H1 (cell line): ENCODE measurements around the gene HNRNPA3. TPM values are rescaled to one million over a fixed set of nuclear protein-coding genes. Genes with fewer than 3 reads are reported as not detected.

Experiments
- CTCF ChIA-PET: fragments of 300-600 bp; sonication (Branson Sonifier 250); formaldehyde crosslinking; loops from one replicate; lab custom pipeline; 2021; ENCODE audit not compliant: partially characterized antibody; lab: Charles Lee
- POLR2A ChIA-PET: fragments of 300-600 bp; sonication (Branson Sonifier 250); formaldehyde crosslinking; loops from one replicate; lab custom pipeline; 2021; ENCODE audit warnings: inconsistent platforms; ENCODE audit not compliant: partially characterized antibody; lab: Charles Lee
- DNase-seq, 2 experiments: peaks; one replicate each; pipeline versions ENCODE4 v3.0.0 to v3.0.0-alpha.2; 2010 to 2022; ENCODE audit warnings: low spot score in 2 of 2, low read depth in 1 of 2, mixed read lengths in 1 of 2
- FAIRE-seq: peaks from 2 replicates; lab custom pipeline; 2011; peaks lifted over from hg19 to GRCh38; lab: Jason Lieb, UNC
- H2AFZ ChIP-seq: 2 replicates; pipeline ENCODE4 v1.8.1; 2012; ENCODE audit warnings: low read length, inconsistent platforms
- H2AK5ac ChIP-seq: 2 replicates; pipeline ENCODE4 v1.6.1; 2013; ENCODE audit warnings: low read depth, low read length
- H2BK120ac ChIP-seq: replicated peaks from 2 replicates; pipeline ENCODE3; 2013; ENCODE audit warnings: low read depth, low read length, inconsistent platforms
- H2BK12ac ChIP-seq: 2 replicates; pipeline ENCODE4 v1.6.1; 2013; ENCODE audit warnings: low read depth, low read length
- H2BK15ac ChIP-seq: 2 replicates; pipeline ENCODE4 v1.6.1; 2013; ENCODE audit warnings: low read length
- H2BK20ac ChIP-seq: 2 replicates; pipeline ENCODE4 v1.6.1; 2013; ENCODE audit warnings: low read length
- H2BK5ac ChIP-seq: 2 replicates; pipeline ENCODE4 v1.6.1; 2013; ENCODE audit warnings: low read depth, low read length
- H3K14ac ChIP-seq: 2 replicates; pipeline ENCODE4 v1.6.1; 2013; ENCODE audit warnings: inconsistent platforms; ENCODE audit not compliant: insufficient read length
- H3K18ac ChIP-seq: 2 replicates; pipeline ENCODE4 v1.6.1; 2013; ENCODE audit warnings: low read length; ENCODE audit errors: extremely low read depth
- H3K23ac ChIP-seq: 2 replicates; pipeline ENCODE4 v1.6.1; 2013; ENCODE audit warnings: inconsistent platforms; ENCODE audit not compliant: insufficient read length
- H3K23me2 ChIP-seq: 2 replicates; pipeline ENCODE4 v1.6.1; 2013; ENCODE audit warnings: low read depth, low read length
- H3K27ac ChIP-seq: 2 replicates; pipeline ENCODE4 v1.6.1; 2011; ENCODE audit warnings: low read depth, low read length, inconsistent platforms
- H3K27me3 ChIP-seq, 4 experiments: replicated peaks in 1 of 4; 1 replicate in 1 of 4; 2 replicates in 3 of 4; pipeline versions ENCODE4 v1.6.1 to v1.8.1; 2011 to 2013; ENCODE audit warnings: low read length in 3 of 4, mild to moderate bottlenecking in 3 of 4, inconsistent platforms in 2 of 4, mixed read lengths in 2 of 4, moderate library complexity in 1 of 4; ENCODE audit not compliant: control insufficient read depth in 3 of 4, insufficient read depth in 3 of 4; ENCODE audit errors: extremely low read depth in 1 of 4
- H3K36me3 ChIP-seq, 4 experiments: 2 replicates each; pipeline versions ENCODE4 v1.6.1 to v1.8.1; 2011 to 2013; ENCODE audit warnings: mild to moderate bottlenecking in 4 of 4, low read length in 3 of 4, moderate library complexity in 2 of 4, control low read depth in 1 of 4, inconsistent platforms in 1 of 4; ENCODE audit not compliant: insufficient read depth in 4 of 4, control insufficient read depth in 2 of 4
- H3K4ac ChIP-seq: replicated peaks from 2 replicates; pipeline ENCODE3; 2013; ENCODE audit warnings: low read length, low read depth, mixed read lengths, inconsistent platforms; ENCODE audit not compliant: insufficient read length
- H3K4me1 ChIP-seq, 4 experiments: replicated peaks in 1 of 4; 1 replicate in 1 of 4; 2 replicates in 3 of 4; pipeline versions ENCODE4 v1.6.1 to v1.8.1; 2011 to 2013; ENCODE audit warnings: low read length in 3 of 4, inconsistent platforms in 2 of 4, mixed read lengths in 1 of 4; ENCODE audit not compliant: insufficient read depth in 4 of 4, control insufficient read depth in 3 of 4
- H3K4me2 ChIP-seq, 2 experiments: 2 replicates each; pipeline versions ENCODE4 v1.6.1 to v1.8.1; 2011 to 2013; ENCODE audit warnings: low read depth in 2 of 2, low read length in 2 of 2, control low read depth in 1 of 2, inconsistent platforms in 1 of 2, mild to moderate bottlenecking in 1 of 2; ENCODE audit not compliant: insufficient read depth in 1 of 2
- H3K4me3 ChIP-seq, 4 experiments: fragments of 200-600, 300-600 bp in 1 of 4; sonication (generic), shearing (Covaris generic), sonication (Bioruptor Twin) in 1 of 4; 2 replicates each; pipeline versions ENCODE4 v1.5.1 to v1.8.1; 2011 to 2016; ENCODE audit warnings: low read length in 4 of 4, low read depth in 3 of 4, control low read depth in 2 of 4, inconsistent platforms in 2 of 4, mild to moderate bottlenecking in 2 of 4, mixed read lengths in 1 of 4, moderate library complexity in 1 of 4; ENCODE audit not compliant: insufficient read depth in 2 of 4; ENCODE audit errors: extremely low read depth in 1 of 4
- H3K56ac ChIP-seq: replicated peaks from 2 replicates; pipeline ENCODE3; 2013; ENCODE audit warnings: low read depth, mild to moderate bottlenecking, mixed read lengths, low read length, inconsistent platforms; ENCODE audit not compliant: insufficient read length
- H3K79me1 ChIP-seq: 2 replicates; pipeline ENCODE4 v1.6.1; 2013; ENCODE audit warnings: low read depth, low read length, control low read depth
- H3K79me2 ChIP-seq, 2 experiments: 2 replicates each; pipeline versions ENCODE4 v1.6.1 to v1.8.1; 2012 to 2013; ENCODE audit warnings: low read length in 2 of 2, mild to moderate bottlenecking in 2 of 2, inconsistent platforms in 1 of 2; ENCODE audit not compliant: insufficient read depth in 2 of 2, control insufficient read depth in 1 of 2
- H3K9ac ChIP-seq, 4 experiments: replicated peaks in 1 of 4; 1 replicate in 1 of 4; 2 replicates in 3 of 4; pipeline versions ENCODE4 v1.6.1 to v1.8.1; 2011 to 2013; ENCODE audit warnings: low read depth in 3 of 4, low read length in 3 of 4, control low read depth in 2 of 4, mild to moderate bottlenecking in 2 of 4, moderate library complexity in 2 of 4, inconsistent platforms in 1 of 4; ENCODE audit errors: extremely low read depth in 1 of 4
- H3K9me3 ChIP-seq, 2 experiments: 2 replicates each; pipeline versions ENCODE4 v1.6.1 to v1.8.1; 2012 to 2013; ENCODE audit warnings: mild to moderate bottlenecking in 2 of 2, moderate library complexity in 2 of 2, control low read depth in 1 of 2, inconsistent platforms in 1 of 2, low read depth in 1 of 2, low read length in 1 of 2, mixed read lengths in 1 of 2; ENCODE audit not compliant: insufficient read depth in 2 of 2
- H4K20me1 ChIP-seq, 2 experiments: replicated peaks in 1 of 2; 2 replicates each; pipeline versions ENCODE3 to v1.8.1; 2011 to 2013; ENCODE audit warnings: inconsistent platforms in 2 of 2, low read length in 2 of 2, mild to moderate bottlenecking in 1 of 2; ENCODE audit not compliant: insufficient read depth in 2 of 2, control insufficient read depth in 1 of 2
- H4K5ac ChIP-seq: 2 replicates; pipeline ENCODE4 v1.6.1; 2013; ENCODE audit warnings: low read length, low read depth, mixed read lengths, inconsistent platforms; ENCODE audit not compliant: insufficient read length
- H4K8ac ChIP-seq: 2 replicates; pipeline ENCODE4 v1.8.0; 2013; ENCODE audit warnings: mild to moderate bottlenecking, moderate library complexity, low read length, inconsistent platforms; ENCODE audit not compliant: insufficient read depth; ENCODE audit errors: extremely low read depth
- H4K91ac ChIP-seq: replicated peaks from 2 replicates; pipeline ENCODE3; 2013; ENCODE audit warnings: low read length, mixed read lengths, inconsistent platforms; ENCODE audit not compliant: insufficient read length
- ASH2L ChIP-seq: fragments of 200-600, 300-600 bp; sonication (generic); IDR thresholded peaks from one replicate; pipeline ENCODE4 v1.7.1; 2017; ENCODE audit warnings: low read length
- CEBPB ChIP-seq: IDR thresholded peaks from 2 replicates; pipeline ENCODE4 v1.6.1; 2012; ENCODE audit warnings: low read depth, low read length
- CHD2 ChIP-seq: IDR thresholded peaks from 2 replicates; pipeline ENCODE4 v1.6.1; 2012; ENCODE audit warnings: low read length, improper control_type of control experiment
- CREB1 ChIP-seq: IDR thresholded peaks from 2 replicates; pipeline ENCODE4 v1.6.1; 2012; ENCODE audit warnings: inconsistent platforms
- GTF2F1 ChIP-seq: IDR thresholded peaks from 2 replicates; pipeline ENCODE4 v1.6.1; 2012; ENCODE audit warnings: low read depth, low read length, improper control_type of control experiment, borderline replicate concordance
- KDM1A ChIP-seq: fragments of 200-600, 300-600 bp; sonication (generic); IDR thresholded peaks from 2 replicates; pipeline ENCODE4 v1.7.1; 2016; ENCODE audit warnings: mild to moderate bottlenecking, low read length, borderline replicate concordance
- MAFK ChIP-seq: IDR thresholded peaks from 2 replicates; pipeline ENCODE4 v1.6.1; 2012; ENCODE audit warnings: low read depth, mild to moderate bottlenecking, improper control_type of control experiment, low read length
- NANOG ChIP-seq: IDR thresholded peaks from 2 replicates; pipeline ENCODE4 v1.6.1; 2011; ENCODE audit warnings: low read length, low read depth, mild to moderate bottlenecking, inconsistent platforms; ENCODE audit not compliant: insufficient read depth, poor library complexity, severe bottlenecking
- POLR2AphosphoS5 ChIP-seq: IDR thresholded peaks from 2 replicates; pipeline ENCODE4 v1.6.1; 2011; ENCODE audit warnings: low read depth, low read length
- RFX5 ChIP-seq: IDR thresholded peaks from 2 replicates; pipeline ENCODE4 v1.6.1; 2011; ENCODE audit warnings: low read depth, low read length, improper control_type of control experiment, borderline replicate concordance
- SIRT6 ChIP-seq: IDR thresholded peaks from one replicate; pipeline ENCODE4 v1.7.1; 2012; ENCODE audit warnings: low read length, inconsistent platforms
- TAF7 ChIP-seq: optimal IDR thresholded peaks from 2 replicates; pipeline ENCODE3; 2011; ENCODE audit warnings: low read depth, mild to moderate bottlenecking, inconsistent platforms, low read length, moderate library complexity, borderline replicate concordance
- WGBS, 2 experiments: shearing (Covaris generic) in 1 of 2; methylation state at CpG; one replicate each; pipeline versions ENCODE4 v1.1.6 to v1.1.7; 2013 to 2015; ENCODE audit warnings: low lambda C conversion rate in 2 of 2, mixed read lengths in 2 of 2, inconsistent platforms in 1 of 2, low coverage in 1 of 2, missing lambda C conversion rate in 1 of 2; ENCODE audit not compliant: insufficient replicate concordance in 2 of 2, insufficient coverage in 1 of 2, insufficient read length in 1 of 2; ENCODE audit errors: extremely low coverage in 1 of 2, missing lambda C conversion rate in 1 of 2; 5-methylcytosine and 5-hydroxymethylcytosine counted together
- polyA plus RNA-seq, 7 experiments: library from polyadenylated mRNA; depleted of rRNA in 3 of 7; stranded (reverse) in 5 of 7; unstranded in 2 of 7; fragments of >200 nt in 5 of 7; fragments of 200-250 nt in 2 of 7; gene quantifications; 1 replicate in 5 of 7; 2 replicates in 1 of 7; 4 replicates in 1 of 7; pipeline versions ENCODE4 v1.2.1 to v1.2.3, GENCODE V29; 2011 to 2013; ENCODE audit warnings: missing spikeins in 2 of 7, mixed read lengths in 2 of 7
- total RNA-seq: library from RNA; stranded (reverse); fragmentation: NEBNext Ultra II Directional; extraction: Animal tissue kit (Norgen Biotek cat#: 25700); gene quantifications from 2 replicates; pipeline ENCODE4 v1.2.1, GENCODE V29; 2021

The HNRNPA3 gene
- total and polyA plus RNA-seq, 2 of the 8 experiments (the other 6 are each of a cell fraction or from before 2014, with no cell fraction given) = 66.1 to 408 TPM

DNA sequence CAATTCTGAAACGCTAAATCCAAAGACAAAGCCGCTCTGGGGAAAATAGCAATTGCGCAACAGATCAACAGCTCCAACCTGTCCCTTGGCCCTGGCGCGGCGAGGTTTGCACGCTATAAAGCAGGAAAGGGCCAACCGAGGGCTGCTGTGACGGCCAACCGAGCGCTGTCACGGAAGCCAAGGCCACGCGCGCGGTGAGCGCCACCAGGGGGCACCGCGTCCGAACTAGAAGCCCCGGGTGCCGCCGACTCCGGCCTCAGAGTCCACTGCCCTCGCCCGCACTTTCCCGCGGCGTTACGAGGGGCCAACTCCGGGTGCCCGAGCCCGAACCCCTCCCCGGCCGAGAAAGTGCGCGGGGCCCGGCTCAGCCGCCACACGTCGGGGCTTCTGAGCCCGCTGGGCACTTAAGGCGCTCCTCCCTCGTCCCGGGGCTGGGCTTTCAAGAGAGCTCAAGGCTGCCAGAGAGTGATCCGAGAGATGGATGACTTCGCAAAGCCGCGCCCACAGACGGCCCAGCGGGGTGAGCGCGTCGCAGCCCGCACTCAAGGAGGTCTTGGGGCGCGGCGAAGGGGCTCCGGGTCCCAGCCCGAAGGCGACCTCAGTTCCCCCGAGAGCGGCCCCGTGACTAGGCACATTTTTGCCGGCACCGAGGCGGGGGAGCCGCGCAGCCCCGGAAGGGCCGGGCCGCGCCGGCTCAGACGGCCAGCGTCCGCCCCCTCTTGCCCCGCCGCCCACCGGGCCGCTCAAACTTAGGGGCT is 51.0 kb downstream of the HNRNPA3 start:
- peaks cover 6% of the 10 kb centered on the region for H3K23me2 ChIP-seq
- H3K23ac ChIP-seq = no peak overlapping the region
- ChIA-PET POLR2A (interaction anchor here (0.6 to 5.4 kb wide), 27 partner anchors 10 to 526 kb away, joined by 3 to 74 read pairs (median 7); partner anchors contain the start of genes AGPS and HNRNPA3), CTCF (interaction anchor here (0.5 to 4.2 kb wide), 17 partner anchors 8 to 428 kb away, joined by 3 to 32 read pairs (median 5); no protein-coding TSS in a partner anchor)
- H3K9me3 ChIP-seq = no peaks in the 10 kb centered on the region
- H3K79me2 ChIP-seq = peaks cover 10 to 47% of the 10 kb centered on the region in 2 experiments
- H4K20me1 ChIP-seq = peaks cover 3 to 4% of the 10 kb centered on the region in 2 experiments
- H3K79me1 ChIP-seq = no peaks in the 10 kb centered on the region
- H4K91ac ChIP-seq = no peak overlapping the region
- 2% methylated on average over 72 of the region's 81 CpGs; no CpG with 5 or more reads in 1 of the 2 experiments for WGBS, 2 experiments
- no peaks in the 10 kb centered on the region for H3K36me3 ChIP-seq
- H2BK5ac ChIP-seq = peak overlapping the region; percentile 81
- peak overlapping the region; percentile 15 to 94 (median 86); a peak in 6 of 7 replicates for H3K9ac ChIP-seq
- H3K27me3 ChIP-seq = no peaks in the 10 kb centered on the region
- H2AFZ ChIP-seq = no peak overlapping the region
- peak overlapping the region; percentile 70 for H4K5ac ChIP-seq
- peak overlapping the region; percentile 71 to 82 (median 78) for H3K4me3 ChIP-seq
- FAIRE-seq (no peak), DNase-seq (peak; percentile 44 to 88)
- H3K4me1 ChIP-seq = peaks cover 0 to 2% (median 2%) of the 10 kb centered on the region in 4 experiments; a peak in 3 of 7 replicates
- no peak overlapping the region for H2BK12ac ChIP-seq
- peak overlapping the region; percentile 78; the same call in 1 of the 2 replicates for H3K27ac ChIP-seq
- no peak overlapping the region for H2AK5ac ChIP-seq
- peak overlapping the region; percentile 32; the same call in 1 of the 2 replicates for H3K18ac ChIP-seq
- H3K4ac ChIP-seq = no peak overlapping the region
- H2BK15ac ChIP-seq = no peak overlapping the region
- H3K4me2 ChIP-seq = peak overlapping the region; percentile 61 to 69
- H3K14ac ChIP-seq = no peak overlapping the region
- H3K56ac ChIP-seq = peak overlapping the region; percentile 59
- peak overlapping the region; percentile 96 for H4K8ac ChIP-seq
- H2BK20ac ChIP-seq = no peak overlapping the region
- no peak overlapping the region for H2BK120ac ChIP-seq
- TF ChIP-seq ASH2L (peak; percentile 45), CHD2 (0 out of 2 replicates have a peak, but pooled peaks have one; percentile 29), TAF7 (no peak), CREB1 (0 out of 2 replicates have a peak, but pooled peaks have one; percentile 47), NANOG (peak; percentile 14), POLR2AphosphoS5 (peak; percentile 7), MAFK (peak; percentile 26; the same call in 1 of the 2 replicates), KDM1A (no peak), GTF2F1 (no peak), SIRT6 (no peak), CEBPB (peak; percentile 100), RFX5 (no peak)
